HG03066 (cell line): Measurements from ENCODE around the gene POLA1.

Experiments
- ATAC-seq: cut with Tn5 transposase; IDR thresholded peaks from one replicate; pipeline ENCODE4 v1.9.1; 2021; ENCODE audit warnings: low read depth; ENCODE audit not compliant: unreplicated experiment

POLA1 gene

GRCh38 chrX:25020391-25020904 lies 326.7 kb downstream of the POLA1 start:
- no peak for ATAC-seq

GRCh38 chrX:25020905-25021449 lies 327.3 kb downstream of the POLA1 start:
- no peak for ATAC-seq

- ATAC-seq = no peak
These were observed 329.0 kb downstream of the POLA1 start for GRCh38 chrX:25022499-25023325.

GRCh38 chrX:25023908-25024307 lies 330.2 kb downstream of the POLA1 start:
- ATAC-seq = no peak

DNA sequence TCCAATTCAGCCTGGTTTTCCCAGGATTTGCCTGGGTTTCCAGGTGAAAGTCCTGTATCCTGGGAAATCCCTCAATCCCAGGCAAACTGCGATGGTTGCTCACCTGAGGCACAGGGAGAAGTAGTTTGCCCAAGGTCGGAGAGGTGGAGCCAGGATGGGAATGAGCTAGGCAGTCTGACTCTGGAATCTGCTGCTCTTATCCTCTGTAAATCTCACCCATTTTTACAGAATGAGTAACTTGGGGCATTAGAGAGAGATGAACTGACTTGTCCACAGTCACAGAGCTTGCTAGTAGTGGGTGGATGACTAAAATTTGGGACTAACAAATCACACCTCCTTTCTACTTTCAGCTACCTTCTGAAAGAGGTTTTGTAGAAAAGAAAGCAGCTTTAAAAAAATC lies 331.9 kb downstream of the POLA1 start:
- ATAC-seq = no peak

- no peak for ATAC-seq
These were observed 332.9 kb downstream of the POLA1 start for GRCh38 chrX:25026576-25026975.

DNA sequence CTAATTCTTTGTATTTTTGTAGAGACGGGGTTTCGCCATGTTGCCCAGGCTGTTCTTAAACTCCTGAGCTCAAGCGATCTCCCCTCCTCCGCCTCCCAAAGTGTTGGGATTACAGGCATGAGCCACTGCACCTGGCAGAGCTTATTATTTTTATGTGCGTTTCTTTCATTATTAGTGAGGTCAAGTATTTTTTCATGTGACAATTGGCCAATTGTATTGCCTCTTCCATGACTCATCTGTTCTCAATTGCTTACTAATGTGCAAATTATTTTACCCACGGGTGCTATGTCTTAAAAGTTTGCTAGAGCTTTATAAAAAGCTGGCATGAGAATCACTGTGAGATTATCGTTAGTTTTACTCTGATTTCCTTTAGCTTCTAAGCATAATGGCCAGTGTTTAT lies 335.0 kb downstream of the POLA1 start:
- no peak for ATAC-seq

GRCh38 chrX:25029288-25029825 lies 335.6 kb downstream of the POLA1 start:
- ATAC-seq = no peak

DNA sequence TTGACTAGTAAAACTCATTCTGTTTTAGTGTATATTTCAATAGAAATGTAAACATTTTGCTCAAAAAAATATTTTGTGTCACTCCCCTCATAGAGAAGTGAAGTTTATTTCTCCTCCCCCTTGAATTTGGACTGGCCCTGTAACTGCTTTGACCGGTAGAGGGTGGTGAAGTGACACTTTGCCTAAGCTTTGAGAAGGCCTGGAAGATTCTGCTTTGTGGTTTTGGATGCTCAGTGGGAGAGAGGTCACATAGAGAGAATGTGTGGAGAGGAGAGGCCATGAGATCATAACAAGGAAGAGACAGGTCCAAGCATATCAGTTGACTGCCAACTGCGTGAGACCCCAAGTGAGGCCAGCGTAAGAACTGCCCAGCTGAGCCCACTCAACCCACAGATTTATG lies 341.2 kb downstream of the POLA1 start:
- no peak for ATAC-seq

DNA sequence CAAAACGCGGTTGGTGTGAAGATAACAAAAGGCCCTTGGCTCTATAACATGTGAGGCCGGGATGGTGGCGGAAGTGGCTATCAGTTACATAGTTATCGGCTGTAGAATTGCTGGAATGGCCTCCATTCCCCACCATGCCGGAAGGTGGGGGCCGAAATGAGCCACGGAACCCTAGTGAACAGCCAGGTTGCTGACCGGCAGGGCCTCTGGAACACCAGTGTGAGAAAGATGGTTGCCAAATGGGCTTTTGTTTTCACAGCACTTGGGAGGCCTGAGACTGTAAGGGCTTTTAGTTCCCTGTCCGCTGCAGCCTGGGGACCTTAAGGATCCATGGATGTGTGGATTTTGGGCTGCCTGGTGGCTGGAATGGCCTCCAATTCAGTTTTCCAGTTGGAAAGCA lies 345.3 kb downstream of the POLA1 start:
- ATAC-seq = no peak

DNA sequence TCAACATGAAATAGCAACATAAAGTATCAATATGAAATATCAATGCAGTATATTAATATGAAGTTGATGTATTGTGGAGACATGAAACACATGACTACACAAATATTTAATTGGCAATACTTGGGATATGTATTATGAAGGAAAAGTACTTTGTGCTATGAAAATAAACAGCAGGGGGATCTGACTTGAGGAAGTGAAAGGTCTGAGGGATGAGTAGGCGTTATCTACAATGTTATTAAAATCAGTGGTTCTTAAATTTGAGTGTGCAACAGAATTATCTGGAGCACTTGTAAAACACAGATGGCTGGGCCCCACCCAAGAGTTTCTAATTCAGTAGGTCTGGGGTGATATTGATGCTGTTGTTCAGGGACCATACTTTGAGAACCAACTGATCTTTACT lies 349.5 kb downstream of the POLA1 start:
- no peak for ATAC-seq
